ENCODE results near the gene CILP2. TPM values are rescaled to one million over a fixed set of nuclear protein-coding genes. Genes with fewer than 3 reads are reported as not detected.

Gene CILP2
- total RNA-seq, 2 donors from 2014 or later, result 3.6 to 9.9 TPM

GRCh38 chr19:19498255-19498991, 39.6 kb upstream of the CILP2 start:
- H3K9me3 Mint-ChIP-seq, result no peaks in the 10 kb centered on the region
- H3K27ac Mint-ChIP-seq, result peak overlapping the region; percentile 70
- Histone ChIP-seq H3K4me3 (ENCODE audit: low read length) (no peak overlapping the region), H3K27ac (ENCODE audit: low read depth, low read length) (no peak overlapping the region), H3K9ac (ENCODE audit: extremely low read depth, low read length, poor library complexity, severe bottlenecking) (no peak overlapping the region), H3K27me3 (ENCODE audit: control insufficient read depth, insufficient read depth, low read length, poor library complexity, severe bottlenecking) (no peaks in the 10 kb centered on the region), H3K4me1 (ENCODE audit: control insufficient read depth, insufficient read depth, low read length) (no peaks in the 10 kb centered on the region), H3K9me3 (ENCODE audit: control insufficient read depth, low read length) (no peaks in the 10 kb centered on the region), H3K36me3 (ENCODE audit: control insufficient read depth, insufficient read depth, low read length) (peaks cover 81% of the 10 kb centered on the region)
- 95 to 98% methylated on average over 25 to 33 of the region's 33 CpGs for WGBS, 2 experiments (ENCODE audit: insufficient coverage in 1 of 2, insufficient read length in 1 of 2)
- no peaks in the 10 kb centered on the region for H3K4me1 Mint-ChIP-seq
- H3K36me3 Mint-ChIP-seq (ENCODE audit: low read depth), result peaks cover 75% of the 10 kb centered on the region
- no peak for TF ChIP-seq CTCF (conservative IDR thresholded peaks at IDR 0.05)
- no peak for DNase-seq
- no peaks in the 10 kb centered on the region for H3K27me3 Mint-ChIP-seq (ENCODE audit: insufficient read depth)
- H3K4me3 Mint-ChIP-seq, result no peak overlapping the region

- no peak overlapping the region for H3K4me3 Mint-ChIP-seq
- H3K27ac ChIP-seq (ENCODE audit: low read depth, low read length), result no peak overlapping the region
- H3K4me1 ChIP-seq (ENCODE audit: control insufficient read depth, insufficient read depth, low read length), result no peaks in the 10 kb centered on the region
- H3K36me3 ChIP-seq (ENCODE audit: control insufficient read depth, insufficient read depth, low read length), result peaks cover 84% of the 10 kb centered on the region
- H3K27me3 Mint-ChIP-seq (ENCODE audit: insufficient read depth), result no peaks in the 10 kb centered on the region
- no peak for TF ChIP-seq CTCF (conservative IDR thresholded peaks at IDR 0.05)
- H3K27me3 ChIP-seq (ENCODE audit: control insufficient read depth, insufficient read depth, low read length, poor library complexity, severe bottlenecking), result no peaks in the 10 kb centered on the region
- H3K4me1 Mint-ChIP-seq, result no peaks in the 10 kb centered on the region
- no peaks in the 10 kb centered on the region for H3K9me3 ChIP-seq (ENCODE audit: control insufficient read depth, low read length)
- 94 to 98% methylated on average over 15 to 18 of the region's 18 CpGs for WGBS, 2 experiments (ENCODE audit: insufficient coverage in 1 of 2, insufficient read length in 1 of 2)
- no peak for DNase-seq
- no peaks in the 10 kb centered on the region for H3K9me3 Mint-ChIP-seq
- peaks cover 77% of the 10 kb centered on the region for H3K36me3 Mint-ChIP-seq (ENCODE audit: low read depth)
- peak overlapping the region; percentile 70 for H3K27ac Mint-ChIP-seq
- H3K4me3 ChIP-seq (ENCODE audit: low read length), result no peak overlapping the region
- no peak overlapping the region for H3K9ac ChIP-seq (ENCODE audit: extremely low read depth, low read length, poor library complexity, severe bottlenecking)
These were observed 38.6 kb upstream of the CILP2 start for GRCh38 chr19:19499272-19499995.

- Histone ChIP-seq H3K36me3 (ENCODE audit: control insufficient read depth, insufficient read depth, low read length) (peaks cover 78% of the 10 kb centered on the region), H3K27ac (ENCODE audit: low read depth, low read length) (no peak overlapping the region), H3K27me3 (ENCODE audit: control insufficient read depth, insufficient read depth, low read length, poor library complexity, severe bottlenecking) (no peaks in the 10 kb centered on the region), H3K4me1 (ENCODE audit: control insufficient read depth, insufficient read depth, low read length) (no peaks in the 10 kb centered on the region), H3K9ac (ENCODE audit: extremely low read depth, low read length, poor library complexity, severe bottlenecking) (no peak overlapping the region), H3K9me3 (ENCODE audit: control insufficient read depth, low read length) (no peaks in the 10 kb centered on the region), H3K4me3 (ENCODE audit: low read length) (no peak overlapping the region)
- TF ChIP-seq CTCF (conservative IDR thresholded peaks at IDR 0.05), result no peak
- WGBS, 2 experiments (ENCODE audit: insufficient coverage in 1 of 2, insufficient read length in 1 of 2), result 94 to 96% methylated on average over 32 to 34 of the region's 34 CpGs
- DNase-seq, result no peak
- no peaks in the 10 kb centered on the region for H3K9me3 Mint-ChIP-seq
- H3K27me3 Mint-ChIP-seq (ENCODE audit: insufficient read depth), result no peaks in the 10 kb centered on the region
- peaks cover 74% of the 10 kb centered on the region for H3K36me3 Mint-ChIP-seq (ENCODE audit: low read depth)
- no peak overlapping the region for H3K4me3 Mint-ChIP-seq
- H3K4me1 Mint-ChIP-seq, result no peaks in the 10 kb centered on the region
- H3K27ac Mint-ChIP-seq, result no peak overlapping the region
These were observed 37.0 kb upstream of the CILP2 start for GRCh38 chr19:19500975-19501644.

Measured in endodermal cell (in vitro differentiated cells).